Kidney epithelial cell (primary cell): Measurements from ENCODE around the gene NTM. TPM values are rescaled to one million over a fixed set of nuclear protein-coding genes. Genes with fewer than 3 reads are reported as not detected.

Experiments
- DNase-seq: peaks from one replicate; pipeline ENCODE4 v3.0.0-alpha.2; 2010; ENCODE audit warnings: low read depth
- H3K27me3 ChIP-seq: 2 replicates; pipeline ENCODE4 v1.6.0; 2011; ENCODE audit warnings: low read length; ENCODE audit not compliant: control insufficient read depth, insufficient read depth
- H3K36me3 ChIP-seq: 2 replicates; pipeline ENCODE4 v1.5.1; 2011; ENCODE audit warnings: low read length; ENCODE audit not compliant: control insufficient read depth, insufficient read depth
- H3K4me3 ChIP-seq: 2 replicates; pipeline ENCODE4 v1.5.1; 2011; ENCODE audit warnings: low read depth, mild to moderate bottlenecking, control low read depth, low read length
- total RNA-seq: library from RNA; depleted of rRNA; stranded (reverse); fragments of >200 nt; gene quantifications from 2 replicates; pipeline ENCODE4 v1.2.3, GENCODE V29; 2015
- TF ChIP-seq, protein P1 (sequence below): IDR thresholded peaks from 2 replicates; pipeline ENCODE4 v1.5.1; 2011; ENCODE audit warnings: mild to moderate bottlenecking, moderate library complexity, low read length, control low read depth, inconsistent platforms; ENCODE audit not compliant: insufficient read depth, poor library complexity, severe bottlenecking

Gene NTM
- total RNA-seq, 1 donor from 2014 or later, result 111 TPM

DNA sequence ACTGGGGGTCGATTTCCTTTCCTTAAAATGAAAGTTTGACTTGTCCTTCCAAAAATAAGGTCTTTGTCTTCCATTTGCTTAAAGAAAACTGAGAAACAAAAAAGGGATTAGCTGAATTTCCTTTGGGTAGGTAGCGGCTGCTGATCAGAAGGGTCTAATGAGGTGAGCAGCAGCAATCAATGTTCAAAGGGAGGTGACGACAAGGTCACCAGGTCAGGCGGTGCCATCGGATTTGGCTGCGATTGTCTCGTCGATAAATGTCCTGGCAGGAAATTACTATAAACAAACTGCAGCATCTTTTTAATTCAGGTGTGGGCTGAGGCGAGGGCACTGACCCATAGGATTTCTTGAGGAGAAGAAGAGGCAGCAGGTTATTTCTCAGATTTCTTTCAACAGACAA lies 480.1 kb downstream of the NTM start:
- DNase-seq, result no peak
- Histone ChIP-seq H3K36me3 (no peaks in the 10 kb centered on the region), H3K4me3 (no peak overlapping the region), H3K27me3 (peaks cover 3% of the 10 kb centered on the region)
- TF ChIP-seq, protein P1, sequence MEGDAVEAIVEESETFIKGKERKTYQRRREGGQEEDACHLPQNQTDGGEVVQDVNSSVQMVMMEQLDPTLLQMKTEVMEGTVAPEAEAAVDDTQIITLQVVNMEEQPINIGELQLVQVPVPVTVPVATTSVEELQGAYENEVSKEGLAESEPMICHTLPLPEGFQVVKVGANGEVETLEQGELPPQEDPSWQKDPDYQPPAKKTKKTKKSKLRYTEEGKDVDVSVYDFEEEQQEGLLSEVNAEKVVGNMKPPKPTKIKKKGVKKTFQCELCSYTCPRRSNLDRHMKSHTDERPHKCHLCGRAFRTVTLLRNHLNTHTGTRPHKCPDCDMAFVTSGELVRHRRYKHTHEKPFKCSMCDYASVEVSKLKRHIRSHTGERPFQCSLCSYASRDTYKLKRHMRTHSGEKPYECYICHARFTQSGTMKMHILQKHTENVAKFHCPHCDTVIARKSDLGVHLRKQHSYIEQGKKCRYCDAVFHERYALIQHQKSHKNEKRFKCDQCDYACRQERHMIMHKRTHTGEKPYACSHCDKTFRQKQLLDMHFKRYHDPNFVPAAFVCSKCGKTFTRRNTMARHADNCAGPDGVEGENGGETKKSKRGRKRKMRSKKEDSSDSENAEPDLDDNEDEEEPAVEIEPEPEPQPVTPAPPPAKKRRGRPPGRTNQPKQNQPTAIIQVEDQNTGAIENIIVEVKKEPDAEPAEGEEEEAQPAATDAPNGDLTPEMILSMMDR, result no peak

DNA sequence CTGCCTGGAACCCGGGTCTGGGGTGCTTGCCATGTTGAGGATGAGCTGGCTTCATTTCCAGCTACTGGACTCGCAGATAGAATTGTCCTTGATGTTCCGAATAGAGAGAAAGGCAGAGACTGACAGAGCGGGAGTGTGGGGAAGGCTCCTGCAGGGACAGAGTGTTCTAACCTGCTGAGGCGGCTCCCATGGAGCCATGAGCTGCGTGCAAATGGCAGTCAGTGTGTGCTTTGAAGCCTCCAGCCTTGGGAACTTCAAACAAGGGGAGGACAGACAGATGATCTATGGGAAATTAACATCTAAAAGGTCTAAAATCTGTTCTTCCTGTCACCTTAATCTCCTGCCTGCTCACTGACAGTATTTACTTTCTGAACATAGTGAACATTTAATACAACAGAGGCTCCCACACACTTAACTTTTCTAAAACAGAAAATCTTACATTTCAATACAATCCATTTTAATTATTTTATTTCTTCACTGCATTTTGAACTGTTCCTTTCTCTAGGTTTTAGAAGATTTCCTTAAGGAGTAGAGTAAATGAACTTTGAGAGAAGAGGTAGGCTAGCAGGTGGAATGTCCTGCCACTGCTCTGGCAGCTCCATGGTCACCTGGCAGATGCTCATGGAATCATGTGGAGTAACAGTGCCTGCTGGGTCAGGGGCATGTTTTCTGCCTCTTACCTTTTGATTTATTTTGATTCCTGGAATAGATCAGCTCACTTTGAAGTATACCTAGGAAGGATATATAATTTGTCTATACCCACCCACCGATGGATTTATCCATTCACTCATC lies 481.7 kb downstream of the NTM start:
- Histone ChIP-seq H3K27me3 (peaks cover 3% of the 10 kb centered on the region), H3K4me3 (no peak overlapping the region), H3K36me3 (no peaks in the 10 kb centered on the region)
- DNase-seq, result no peak
- TF ChIP-seq, protein P1, result no peak

DNA sequence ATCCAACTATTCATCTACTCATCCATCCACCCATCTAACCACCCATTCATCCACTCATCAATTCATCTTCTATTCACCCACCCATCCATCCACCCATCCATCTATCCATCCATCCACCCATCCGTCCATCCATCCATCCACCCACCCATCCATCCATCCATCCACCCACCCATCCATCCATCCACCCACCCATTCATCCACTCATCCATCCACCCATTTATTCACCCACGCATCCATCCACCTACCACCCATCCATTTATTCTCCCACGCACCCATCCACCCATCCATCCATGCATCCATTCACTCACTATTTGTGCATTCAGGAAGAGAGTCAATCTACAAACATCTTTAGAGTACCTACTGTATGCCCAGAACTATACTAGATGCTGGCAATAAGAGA lies 482.3 kb downstream of the NTM start:
- Histone ChIP-seq H3K27me3 (peaks cover 3% of the 10 kb centered on the region), H3K4me3 (no peak overlapping the region), H3K36me3 (no peaks in the 10 kb centered on the region)
- TF ChIP-seq, protein P1, result no peak
- DNase-seq, result no peak

DNA sequence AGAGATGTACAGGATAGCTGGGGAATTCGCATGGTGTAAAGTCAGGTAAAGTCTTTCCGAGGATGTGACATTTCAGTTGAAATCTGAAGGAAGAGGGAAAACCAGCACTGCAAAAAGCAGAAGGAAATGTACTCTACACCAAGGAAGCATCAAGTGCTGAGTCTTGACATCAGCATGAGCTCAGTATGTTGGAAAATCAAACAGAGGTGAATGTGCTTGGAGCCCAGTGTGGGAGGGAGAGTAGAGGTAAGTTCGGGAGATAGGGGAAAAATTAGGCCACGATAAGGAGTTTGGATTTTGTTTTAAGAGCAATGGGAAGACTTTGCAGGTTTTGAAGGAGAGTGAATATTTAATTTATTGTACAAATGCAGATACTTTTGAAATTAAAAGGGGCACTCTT lies 484.0 kb downstream of the NTM start:
- TF ChIP-seq, protein P1, result no peak
- Histone ChIP-seq H3K27me3 (peaks cover 3% of the 10 kb centered on the region), H3K4me3 (no peak overlapping the region), H3K36me3 (no peaks in the 10 kb centered on the region)
- no peak for DNase-seq

DNA sequence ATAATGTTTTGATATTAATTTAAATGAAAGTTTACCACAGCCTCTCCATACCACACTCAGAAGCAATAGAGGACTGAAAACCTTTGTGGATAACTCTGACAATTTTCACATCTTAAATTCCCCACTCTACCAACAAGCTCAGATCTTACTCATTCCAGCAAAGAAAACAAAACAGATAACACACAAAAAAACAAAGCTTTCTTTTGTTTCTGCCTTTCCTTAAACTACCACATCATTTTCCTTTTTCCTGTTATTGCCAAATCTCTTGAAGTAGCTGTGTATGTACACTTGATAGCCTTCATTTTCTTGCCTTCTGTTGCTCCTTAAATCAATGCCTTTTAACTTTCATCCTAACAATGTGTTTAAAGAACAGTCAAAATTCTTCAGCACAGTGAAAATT lies 484.9 kb downstream of the NTM start:
- no peak overlapping the region for H3K4me3 ChIP-seq
- no peak for DNase-seq
- H3K27me3 ChIP-seq, result peaks cover 3% of the 10 kb centered on the region
- no peaks in the 10 kb centered on the region for H3K36me3 ChIP-seq
- TF ChIP-seq, protein P1, result no peak

DNA sequence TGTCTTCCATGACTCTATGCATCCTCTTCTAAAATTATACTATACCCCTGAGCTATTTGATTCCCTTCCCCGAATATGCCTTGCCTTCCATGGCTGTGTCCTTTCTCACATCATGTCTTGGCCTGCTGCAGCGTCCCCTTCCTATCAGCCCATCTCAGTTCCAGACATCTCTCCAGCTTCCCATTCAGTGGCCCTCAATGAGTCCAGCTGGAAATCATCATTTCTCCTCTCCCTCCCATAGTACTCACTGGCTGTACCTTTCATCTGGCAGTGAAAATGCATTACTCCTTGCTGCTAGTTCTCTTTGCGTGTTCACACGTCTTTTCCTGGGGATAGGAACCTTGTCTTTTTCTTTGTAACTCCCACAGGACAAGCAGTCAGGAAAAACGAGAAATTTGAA lies 486.8 kb downstream of the NTM start:
- Histone ChIP-seq H3K36me3 (no peaks in the 10 kb centered on the region), H3K4me3 (no peak overlapping the region), H3K27me3 (peaks cover 3% of the 10 kb centered on the region)
- TF ChIP-seq, protein P1, result no peak
- no peak for DNase-seq
